ENCODE data around the gene FXN.
"Not testable (repeated sequence)": the region's sequence is repeated elsewhere in the genome, so short reads cannot be mapped to it uniquely, and the experiment has no call there.

Gene FXN

DNA sequence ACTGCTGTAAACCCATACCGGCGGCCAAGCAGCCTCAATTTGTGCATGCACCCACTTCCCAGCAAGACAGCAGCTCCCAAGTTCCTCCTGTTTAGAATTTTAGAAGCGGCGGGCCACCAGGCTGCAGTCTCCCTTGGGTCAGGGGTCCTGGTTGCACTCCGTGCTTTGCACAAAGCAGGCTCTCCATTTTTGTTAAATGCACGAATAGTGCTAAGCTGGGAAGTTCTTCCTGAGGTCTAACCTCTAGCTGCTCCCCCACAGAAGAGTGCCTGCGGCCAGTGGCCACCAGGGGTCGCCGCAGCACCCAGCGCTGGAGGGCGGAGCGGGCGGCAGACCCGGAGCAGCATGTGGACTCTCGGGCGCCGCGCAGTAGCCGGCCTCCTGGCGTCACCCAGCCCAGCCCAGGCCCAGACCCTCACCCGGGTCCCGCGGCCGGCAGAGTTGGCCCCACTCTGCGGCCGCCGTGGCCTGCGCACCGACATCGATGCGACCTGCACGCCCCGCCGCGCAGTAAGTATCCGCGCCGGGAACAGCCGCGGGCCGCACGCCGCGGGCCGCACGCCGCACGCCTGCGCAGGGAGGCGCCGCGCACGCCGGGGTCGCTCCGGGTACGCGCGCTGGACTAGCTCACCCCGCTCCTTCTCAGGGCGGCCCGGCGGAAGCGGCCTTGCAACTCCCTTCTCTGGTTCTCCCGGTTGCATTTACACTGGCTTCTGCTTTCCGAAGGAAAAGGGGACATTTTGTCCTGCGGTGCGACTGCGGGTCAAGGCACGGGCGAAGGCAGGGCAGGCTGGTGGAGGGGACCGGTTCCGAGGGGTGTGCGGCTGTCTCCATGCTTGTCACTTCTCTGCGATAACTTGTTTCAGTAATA, at the start of gene FXN:
Gene FXN (plus strand): TSS at position 315 of the 871 bp plus-strand sequence. CDS start 31 bp downstream, at position 346.
- DNase-seq: peak; percentile 77 to 86

DNA sequence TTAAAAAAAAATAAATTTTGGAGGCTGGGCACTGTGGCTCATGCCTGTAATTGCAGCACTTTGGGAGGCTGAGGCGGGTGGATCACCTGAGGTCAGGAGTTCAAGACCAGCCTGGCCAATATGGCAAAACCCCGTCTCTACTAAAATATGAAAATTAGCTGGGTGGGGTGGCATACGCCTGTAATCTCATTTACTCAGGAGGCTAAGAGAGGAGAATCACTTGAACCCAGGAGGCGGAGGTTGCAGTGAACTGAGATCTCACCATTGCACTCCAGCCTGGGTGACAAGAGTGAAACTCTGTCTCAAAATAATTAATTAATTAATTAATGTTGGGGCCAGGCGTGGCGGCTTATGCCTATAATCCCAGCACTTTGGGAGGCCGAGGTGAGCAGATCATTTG, 48.6 kb upstream of the FXN start:
- DNase-seq: not testable (repeated sequence)

DNA sequence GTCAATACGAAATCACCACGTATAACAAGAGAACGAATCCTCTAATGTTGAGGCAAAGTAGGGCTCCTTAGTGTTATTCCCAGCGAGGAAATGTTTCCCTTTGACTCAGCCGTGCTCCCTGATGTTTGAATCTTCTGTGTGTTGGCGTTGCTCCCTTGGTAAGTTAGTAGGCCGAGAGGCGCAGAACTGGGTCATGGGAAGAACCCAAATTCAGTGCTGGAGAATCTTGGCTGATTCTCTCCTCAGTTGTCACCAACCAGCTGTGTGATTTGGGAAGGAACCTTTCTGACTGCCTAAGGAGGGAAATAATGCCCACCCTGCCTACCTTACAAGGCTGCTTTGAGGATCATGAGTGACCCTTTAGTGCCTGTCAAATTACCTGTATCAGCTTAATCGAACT, 44.1 kb upstream of the FXN start:
- no peak for DNase-seq

DNA sequence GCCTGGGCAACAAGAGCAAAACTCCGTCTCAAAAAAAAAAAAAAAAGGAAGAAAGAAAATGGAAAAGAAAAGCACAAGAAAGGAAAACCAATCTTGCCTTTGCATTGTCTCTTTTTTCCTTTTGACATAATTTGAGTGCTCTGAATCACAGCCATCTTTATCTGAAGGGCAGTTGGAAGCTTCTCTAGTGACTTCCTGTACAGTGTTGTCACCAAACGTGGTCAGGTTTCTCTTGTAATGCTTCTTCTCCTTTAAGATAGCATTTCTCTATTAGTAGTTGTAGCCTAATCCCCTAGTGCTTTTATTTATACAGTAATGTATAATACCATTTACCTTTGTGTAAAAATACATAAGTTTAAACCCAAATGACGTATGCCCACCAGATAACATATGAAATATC, 39.8 kb upstream of the FXN start:
- no peak for DNase-seq

DNA sequence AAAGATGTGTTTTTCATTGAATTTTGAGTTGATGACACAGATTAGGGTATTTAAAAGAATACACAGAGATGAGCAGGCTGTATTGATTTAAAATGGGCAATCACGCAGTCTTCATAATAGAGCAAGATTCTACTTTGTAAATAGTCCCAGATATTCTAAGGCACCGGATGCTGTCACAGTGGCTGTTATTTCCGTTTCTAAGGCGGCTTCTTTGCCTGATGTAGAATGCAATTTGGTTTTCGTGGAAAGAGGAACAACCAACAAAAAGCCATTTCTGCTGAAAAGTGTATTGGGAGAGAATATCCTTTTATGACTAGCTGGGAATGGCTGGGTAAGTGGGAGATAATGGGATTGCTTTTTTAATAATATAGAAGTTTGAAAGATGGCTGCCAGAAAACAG, 39.1 kb upstream of the FXN start:
- no peak for DNase-seq

DNA sequence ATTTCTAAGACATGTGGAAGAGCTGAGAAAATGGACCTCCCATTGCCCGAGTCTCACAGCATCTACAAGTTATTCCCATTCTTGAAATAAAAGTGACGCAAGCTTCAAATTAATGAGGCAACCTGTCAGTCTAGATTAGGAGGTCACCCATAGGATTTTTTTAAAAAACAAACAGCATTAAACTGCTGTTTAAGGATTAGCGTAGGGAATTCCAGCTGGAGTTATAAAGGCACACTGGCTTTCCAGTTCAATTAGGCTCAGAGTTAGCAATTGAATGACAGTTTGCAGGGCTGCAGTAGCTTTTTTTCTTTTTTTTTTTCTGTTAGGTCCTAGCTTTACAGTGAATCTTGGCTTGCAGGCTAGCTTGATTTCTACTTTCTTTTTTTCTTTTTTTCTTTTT, 37.9 kb upstream of the FXN start:
- no peak for DNase-seq

DNA sequence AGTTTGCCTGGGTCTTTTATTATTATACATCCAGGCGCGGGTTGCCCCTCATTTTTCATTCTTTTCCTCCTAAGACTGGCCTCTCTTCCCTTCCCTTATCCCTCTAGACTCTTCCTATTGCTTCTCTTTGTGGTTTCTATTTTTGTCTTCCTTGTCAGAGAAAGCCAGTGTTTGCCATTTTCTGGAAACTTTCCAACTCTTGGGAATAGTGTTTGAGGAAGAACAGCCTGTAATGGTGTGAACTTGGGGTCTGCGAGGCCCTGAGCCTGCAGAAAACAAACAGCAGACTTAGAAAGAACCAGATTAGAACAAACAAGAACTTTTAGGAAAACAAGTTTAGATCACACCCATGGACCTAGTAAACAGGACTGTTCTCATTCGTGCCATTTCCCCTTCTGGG, 37.2 kb upstream of the FXN start:
- no peak for DNase-seq

DNA sequence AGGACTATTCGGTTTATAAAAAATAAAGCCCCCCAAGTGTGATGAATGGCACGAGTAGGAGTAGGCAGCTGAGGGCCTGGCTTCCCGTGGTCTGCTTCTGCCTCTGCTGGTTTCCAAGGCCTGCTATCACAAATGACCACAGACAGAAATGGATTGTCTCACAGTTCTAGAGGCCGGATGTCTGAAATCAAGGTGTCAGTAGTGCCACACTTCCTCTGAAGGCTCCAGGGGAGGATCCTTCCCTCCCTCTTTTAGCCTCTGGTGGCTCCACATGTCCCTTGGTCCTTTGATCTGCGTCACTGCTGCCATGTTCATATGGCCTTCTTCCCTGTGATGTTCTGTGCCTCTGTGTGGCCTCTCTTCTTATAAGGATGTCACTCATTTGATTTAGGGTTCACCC, 36.7 kb upstream of the FXN start:
- no peak for DNase-seq

DNA sequence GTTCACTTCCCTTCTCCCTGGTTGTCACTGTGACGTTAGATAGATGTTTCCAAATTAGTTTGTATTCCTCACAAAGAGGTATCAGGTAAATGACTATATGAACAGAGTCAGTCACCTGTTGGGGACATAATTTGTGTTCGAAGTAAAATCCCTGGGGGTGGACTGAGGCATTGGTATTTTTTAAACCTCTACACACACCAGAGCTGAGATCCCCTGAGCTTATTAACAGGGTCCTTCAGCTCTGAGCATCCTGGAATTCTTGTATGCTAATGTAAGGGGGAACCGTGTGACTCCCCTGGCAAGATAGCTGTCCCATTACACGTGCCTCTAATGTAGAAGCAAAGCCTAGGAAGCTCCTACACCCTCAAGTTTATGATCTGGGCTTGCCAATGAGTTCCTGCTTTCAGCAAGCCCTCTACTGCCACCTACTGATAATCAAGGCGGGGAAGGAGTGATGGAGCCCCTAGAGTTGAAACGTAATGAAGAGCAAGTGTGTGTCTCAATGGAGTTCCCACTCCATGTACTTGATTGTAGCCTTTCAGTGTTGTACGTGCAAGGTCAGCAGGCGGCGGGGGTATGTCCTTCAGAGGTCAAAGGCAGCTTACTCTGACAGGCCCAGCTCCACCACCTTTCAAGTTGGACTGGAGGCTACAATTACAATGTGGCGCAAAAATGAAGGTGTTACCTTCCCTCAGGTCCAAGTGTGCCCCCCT, 36.0 kb upstream of the FXN start:
- DNase-seq: peak; percentile 71 to 79

DNA sequence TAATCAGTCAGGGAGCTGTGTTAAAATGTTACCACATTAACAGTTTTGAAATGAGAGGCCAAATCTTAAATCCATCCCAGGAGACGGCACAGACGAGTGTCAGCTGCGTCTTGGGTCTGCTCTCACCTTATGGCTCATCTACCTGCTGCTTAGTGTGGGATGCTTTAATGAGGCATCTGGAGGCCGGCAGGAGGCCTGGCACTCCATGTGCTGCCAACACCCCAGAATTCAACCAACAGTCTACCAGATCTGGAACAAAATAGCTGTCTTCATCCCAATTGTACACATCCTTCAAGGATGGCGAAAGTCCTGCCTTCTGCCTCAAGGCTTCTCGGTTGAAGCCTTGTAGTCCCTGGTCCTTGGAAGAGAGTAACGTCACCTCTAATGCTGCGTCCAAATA, 33.6 kb upstream of the FXN start:
- no peak for DNase-seq

DNA sequence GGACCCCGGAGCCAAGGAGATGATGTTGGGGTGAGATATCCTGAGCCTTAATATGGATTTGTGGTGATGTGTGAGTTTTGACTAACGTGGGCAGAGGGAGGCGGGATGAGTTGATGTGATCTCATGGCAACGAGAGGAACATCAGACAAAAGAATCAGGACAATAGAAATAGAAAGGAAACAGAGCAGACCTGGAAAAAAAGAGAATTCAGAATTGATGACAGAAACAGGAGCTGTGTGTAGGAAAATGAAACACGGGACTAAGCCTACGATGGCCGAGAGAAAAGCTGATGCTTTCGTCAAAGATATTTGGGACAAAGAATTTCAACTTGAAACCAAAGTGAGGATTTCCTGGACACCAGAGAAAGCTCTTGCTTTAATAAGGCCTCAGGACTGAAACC, 32.5 kb upstream of the FXN start:
- no peak for DNase-seq

DNA sequence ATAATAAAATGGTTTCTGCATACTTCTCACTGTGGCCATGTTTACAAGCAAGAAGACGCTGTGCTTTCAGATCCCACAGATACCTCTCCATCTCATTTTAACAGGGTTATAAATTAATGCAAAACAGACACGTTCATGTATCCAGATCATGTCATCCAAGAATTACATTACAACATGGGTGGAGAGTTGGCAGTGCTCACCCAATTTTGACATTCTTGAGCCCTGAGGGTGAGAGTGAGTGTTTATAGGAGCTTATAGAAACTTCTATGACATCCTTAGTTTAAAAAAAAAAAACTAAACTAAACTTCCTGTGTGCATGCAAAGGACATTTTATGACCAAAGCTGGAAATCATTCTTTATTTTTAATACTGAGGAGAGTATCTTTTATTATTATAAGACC, 30.7 kb upstream of the FXN start:
- DNase-seq: no peak

DNA sequence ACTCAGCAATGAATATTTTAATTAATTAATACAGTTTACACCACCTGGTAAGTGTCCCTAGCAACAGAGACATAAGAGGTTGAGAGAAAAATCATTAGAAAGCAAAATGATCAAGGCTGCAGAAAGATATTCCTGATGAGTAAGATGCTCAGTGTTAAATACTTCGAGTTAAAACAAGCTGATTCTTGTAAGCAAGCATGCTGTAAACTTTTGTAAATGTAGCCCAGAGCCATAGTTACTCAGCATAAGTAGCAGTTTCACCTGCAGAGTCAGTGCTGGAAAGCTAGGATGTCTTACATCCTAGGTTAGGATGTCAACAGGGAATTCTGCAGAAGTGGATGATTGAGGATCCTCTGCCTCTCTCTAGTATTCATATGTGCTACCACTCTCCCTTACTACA, 25.8 kb upstream of the FXN start:
- DNase-seq: no peak

DNA sequence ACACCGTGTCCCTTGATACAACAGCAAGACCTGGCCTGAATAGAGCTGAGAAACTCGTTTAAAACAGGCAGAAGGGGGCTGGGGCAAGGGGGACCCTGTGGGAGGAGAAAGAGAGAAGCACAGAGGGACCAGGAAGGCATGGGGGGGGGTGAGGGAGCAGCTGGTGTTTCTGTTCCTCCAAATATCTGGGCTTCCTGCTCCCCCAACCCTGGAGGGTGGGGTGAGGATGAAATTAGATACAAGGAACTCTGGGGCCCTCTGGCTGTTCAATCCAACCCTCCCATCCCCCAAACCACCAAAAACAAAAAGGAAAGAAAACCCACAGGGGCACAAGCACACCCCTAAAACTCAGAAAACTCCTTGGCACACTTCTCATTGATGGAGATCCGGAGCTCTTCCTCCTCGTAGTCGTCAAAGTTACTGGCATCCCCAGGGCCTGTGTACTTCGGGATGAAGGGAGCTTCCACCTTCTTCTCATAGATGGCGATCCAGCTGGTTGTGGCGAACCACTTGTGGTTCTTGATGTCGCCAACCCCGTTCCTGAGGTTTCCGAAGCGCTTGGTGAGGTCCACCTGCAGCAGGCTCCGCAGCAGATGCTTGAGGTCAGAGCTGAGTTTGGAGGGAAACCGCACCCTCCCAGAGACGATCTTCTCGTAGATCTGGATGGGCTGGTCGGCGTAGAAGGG, 22.7 kb upstream of the FXN start:
- no peak for DNase-seq

DNA sequence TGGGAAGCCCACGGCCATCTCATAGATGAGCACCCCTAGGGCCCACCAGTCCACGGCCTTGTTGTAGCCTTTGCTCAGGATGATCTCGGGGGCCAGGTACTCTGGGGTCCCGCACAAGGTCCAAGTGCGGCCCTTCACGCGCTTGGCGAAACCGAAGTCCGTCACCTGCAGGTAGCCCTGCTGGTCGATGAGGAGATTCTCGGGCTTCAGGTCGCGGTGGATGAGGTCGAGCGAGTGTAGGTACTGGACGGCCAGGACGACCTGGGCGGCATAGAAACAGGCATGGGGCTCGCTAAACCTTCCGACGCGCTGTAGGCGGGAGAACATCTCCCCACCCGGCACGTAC, 22.2 kb upstream of the FXN start:
- DNase-seq: no peak

DNA sequence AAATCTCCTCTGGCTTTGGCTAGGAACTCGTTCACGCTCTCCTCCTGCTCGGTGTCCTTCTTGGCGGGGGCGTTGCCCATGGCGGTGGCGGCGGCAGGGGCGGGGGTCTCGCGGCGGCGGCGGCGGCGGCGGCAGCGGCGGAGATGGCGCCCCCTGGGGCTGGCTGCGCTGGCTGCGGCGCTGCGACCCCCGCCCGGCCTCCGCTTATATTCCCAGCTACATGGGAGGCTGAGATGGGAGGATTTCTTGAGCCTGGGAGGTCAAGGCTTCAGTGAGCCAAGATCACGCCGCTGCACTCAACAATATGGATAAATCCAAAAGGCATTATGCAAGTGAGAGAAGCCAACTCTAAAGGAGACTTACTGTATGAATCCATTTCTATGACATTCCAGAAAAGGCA, 21.5 kb upstream of the FXN start, which contains the start of gene PRKACG:
Gene PRKACG (minus strand): TSS at position 101 of the 400 bp plus-strand sequence. CDS start 21 bp downstream, at position 80.
- DNase-seq: no peak

DNA sequence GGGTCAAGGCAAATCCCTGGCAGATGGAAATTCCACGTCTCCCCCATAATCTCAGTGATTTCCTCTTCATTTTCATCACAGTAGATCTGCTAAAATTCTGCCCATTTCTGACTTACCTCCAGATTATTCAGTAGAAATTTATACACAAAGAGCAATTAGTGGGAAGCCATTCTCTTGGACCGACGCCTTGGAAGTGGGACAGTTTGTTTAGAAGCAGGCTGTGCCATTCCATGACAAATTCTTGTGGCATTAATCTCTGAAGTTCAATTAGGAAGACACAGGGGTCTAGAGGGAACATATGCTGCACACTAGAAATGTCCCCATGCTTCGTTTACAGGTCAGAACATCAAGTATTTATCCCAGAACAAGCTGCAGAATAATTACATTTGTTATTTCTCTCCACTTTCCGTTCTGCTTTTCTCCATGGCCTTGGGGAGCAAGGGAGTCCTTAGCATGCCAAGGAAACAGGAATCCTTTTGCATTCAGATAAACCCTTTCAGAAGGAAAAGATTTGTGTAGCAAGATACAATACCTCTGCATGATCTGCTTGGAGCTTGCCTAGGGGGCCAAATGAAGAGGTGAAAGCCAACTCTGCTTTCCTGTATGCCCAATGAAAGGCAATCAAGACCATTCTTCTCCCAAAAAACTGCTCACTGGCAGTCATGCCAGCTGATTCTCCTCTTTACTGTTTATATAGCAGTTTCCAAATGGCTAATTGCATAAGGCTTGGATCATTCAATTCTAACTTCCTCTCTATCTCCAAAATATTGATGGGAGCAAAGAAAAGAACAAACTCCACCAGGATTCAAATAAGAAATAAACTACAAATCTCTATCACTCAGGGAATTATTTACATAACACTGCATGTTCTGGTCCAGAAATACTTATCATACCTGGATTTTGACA, 19.1 kb upstream of the FXN start:
- DNase-seq: no peak

DNA sequence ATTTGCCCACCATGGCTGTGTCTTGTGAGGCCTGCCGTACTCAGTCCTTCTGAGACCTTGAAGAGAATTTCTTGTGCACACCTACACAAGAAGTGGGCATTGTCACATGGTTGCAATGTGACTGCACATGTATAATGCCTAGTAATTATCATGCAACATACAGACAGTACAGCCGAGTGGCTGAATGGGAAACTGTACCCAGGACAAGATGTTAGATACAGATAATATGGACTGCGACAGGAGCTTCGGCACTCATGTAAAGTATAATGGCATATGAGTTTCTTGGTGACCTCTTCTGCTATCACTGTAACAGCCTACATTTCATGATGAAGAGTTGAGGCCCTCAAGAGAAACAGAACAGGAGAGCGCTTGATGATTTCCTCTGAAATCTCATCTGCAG, 16.8 kb upstream of the FXN start:
- no peak for DNase-seq

DNA sequence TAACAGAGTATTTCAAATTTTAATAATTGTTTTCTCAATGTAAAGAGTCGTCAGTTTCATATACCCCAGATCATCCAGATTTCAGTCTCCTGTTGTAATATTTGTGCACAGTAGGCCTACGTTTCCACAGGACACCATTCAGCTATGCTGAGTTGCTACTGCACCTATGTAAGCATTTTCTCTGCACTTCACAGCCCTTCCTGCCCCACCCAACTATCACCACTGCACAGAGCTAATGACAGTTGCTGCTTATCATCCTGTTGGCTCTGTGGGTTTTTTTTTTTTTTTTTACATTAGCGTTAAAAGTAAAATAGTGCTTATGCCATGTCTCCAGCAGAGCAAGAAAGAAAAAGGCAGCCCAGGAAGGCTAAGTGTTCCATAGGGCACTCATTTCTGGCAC, 15.7 kb upstream of the FXN start:
- DNase-seq: peak; percentile 47 to 59

DNA sequence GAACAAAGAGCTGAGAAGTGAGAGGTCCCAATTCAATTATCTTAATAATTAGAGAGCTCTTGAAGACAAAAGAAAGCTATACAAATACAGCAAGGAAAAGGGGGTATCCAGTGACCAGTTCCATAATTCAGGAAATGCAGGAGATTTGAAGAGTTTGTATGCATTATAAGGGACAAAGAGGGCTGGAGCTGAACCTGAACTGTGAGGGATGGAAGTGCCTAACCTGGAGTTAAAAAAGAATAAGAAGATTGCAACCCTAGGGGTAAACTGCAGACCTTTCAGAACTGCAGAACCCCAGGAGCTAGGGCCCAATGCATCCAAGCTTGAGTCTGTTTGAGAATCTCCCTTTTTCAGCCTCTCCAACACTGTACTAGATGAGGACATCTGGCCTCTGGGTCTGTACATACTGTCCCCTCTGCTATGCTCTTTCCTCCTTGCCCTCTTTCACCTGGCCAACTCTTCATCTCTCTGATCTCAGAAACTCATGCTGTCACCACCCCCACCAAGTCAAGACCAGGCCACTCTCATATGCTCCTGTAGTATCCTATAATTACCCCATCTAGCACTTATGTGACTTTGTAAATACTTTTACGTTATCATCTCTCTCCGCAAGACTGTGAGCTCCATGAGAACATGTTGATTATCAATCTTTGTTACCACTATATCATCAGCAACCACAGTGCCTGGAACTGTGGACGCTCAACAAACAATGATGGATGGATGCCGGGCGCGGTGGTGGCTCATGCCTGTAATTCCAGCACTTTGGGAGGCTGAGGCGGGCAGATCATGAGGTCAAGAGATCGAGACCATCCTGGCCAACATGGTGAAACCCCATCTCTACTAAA, 15.0 kb upstream of the FXN start:
- DNase-seq: no peak

DNA sequence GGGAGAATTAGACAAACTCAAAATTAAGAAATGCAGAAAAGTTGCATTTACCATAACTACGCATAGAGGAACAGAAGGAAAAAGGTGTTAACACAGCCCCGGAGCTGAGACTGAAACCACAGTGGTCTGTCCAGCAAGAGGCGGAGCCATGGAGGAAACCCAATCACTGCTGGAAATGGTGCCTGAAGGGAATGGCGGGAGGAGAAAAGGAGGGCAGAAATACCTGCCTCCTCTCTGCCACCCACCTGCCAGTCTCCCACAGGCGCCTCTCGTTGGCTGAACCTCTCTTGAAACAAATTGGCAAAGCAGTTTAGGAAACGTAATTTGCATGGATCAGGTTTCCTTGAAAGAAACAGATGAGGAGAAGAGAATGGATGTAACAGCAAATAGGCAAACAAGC, 11.9 kb upstream of the FXN start:
- DNase-seq: no peak

Measured in CD4-positive, alpha-beta T cell treated with Interferon alpha-2 for 1 hour (primary cell).